Fibroblast of villous mesenchyme (primary cell): Measurements from ENCODE around the gene GMNC. TPM values are rescaled to one million over a fixed set of nuclear protein-coding genes. Genes with fewer than 3 reads are reported as not detected.

ENCODE experiments used
- DNase-seq: peaks from one replicate; pipeline ENCODE4 v3.0.0-alpha.2; 2010; ENCODE audit warnings: low read depth
- H3K4me3 ChIP-seq: 2 replicates; pipeline ENCODE4 v1.5.1; 2011; ENCODE audit warnings: low read depth, mild to moderate bottlenecking, low read length
- total RNA-seq: library from RNA; depleted of rRNA; stranded (reverse); fragments of >200 nt; gene quantifications from 2 replicates; pipeline ENCODE4 v1.2.3, GENCODE V29; 2012
- TF ChIP-seq, protein P1 (sequence below): IDR thresholded peaks from 2 replicates; pipeline ENCODE4 v1.5.1; 2012; ENCODE audit warnings: low read depth, mild to moderate bottlenecking, low read length; ENCODE audit not compliant: insufficient read depth

GMNC gene
- total RNA-seq, 1 donor = 3.9 TPM

DNA sequence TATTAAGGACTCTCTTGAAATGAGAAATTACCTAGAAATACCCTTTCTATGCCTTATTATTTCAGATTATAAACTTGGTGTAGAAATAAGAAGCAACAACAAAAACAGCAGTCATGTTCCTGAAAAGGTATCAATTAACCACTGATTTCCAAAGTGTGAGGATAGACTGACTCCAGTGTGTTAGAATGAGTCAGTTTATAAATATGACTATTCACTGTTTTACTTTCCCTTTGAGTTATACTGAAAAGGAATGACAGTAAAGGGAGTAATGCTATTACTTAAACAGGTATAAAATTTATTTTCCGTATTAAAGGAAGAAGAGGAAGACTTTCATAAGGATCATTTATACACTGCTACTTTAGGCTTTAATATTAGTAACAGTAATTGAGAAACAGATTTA is 12.9 kb downstream of the GMNC start:
- TF ChIP-seq, protein P1, sequence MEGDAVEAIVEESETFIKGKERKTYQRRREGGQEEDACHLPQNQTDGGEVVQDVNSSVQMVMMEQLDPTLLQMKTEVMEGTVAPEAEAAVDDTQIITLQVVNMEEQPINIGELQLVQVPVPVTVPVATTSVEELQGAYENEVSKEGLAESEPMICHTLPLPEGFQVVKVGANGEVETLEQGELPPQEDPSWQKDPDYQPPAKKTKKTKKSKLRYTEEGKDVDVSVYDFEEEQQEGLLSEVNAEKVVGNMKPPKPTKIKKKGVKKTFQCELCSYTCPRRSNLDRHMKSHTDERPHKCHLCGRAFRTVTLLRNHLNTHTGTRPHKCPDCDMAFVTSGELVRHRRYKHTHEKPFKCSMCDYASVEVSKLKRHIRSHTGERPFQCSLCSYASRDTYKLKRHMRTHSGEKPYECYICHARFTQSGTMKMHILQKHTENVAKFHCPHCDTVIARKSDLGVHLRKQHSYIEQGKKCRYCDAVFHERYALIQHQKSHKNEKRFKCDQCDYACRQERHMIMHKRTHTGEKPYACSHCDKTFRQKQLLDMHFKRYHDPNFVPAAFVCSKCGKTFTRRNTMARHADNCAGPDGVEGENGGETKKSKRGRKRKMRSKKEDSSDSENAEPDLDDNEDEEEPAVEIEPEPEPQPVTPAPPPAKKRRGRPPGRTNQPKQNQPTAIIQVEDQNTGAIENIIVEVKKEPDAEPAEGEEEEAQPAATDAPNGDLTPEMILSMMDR = no peak
- no peak overlapping the region for H3K4me3 ChIP-seq
- DNase-seq = no peak

DNA sequence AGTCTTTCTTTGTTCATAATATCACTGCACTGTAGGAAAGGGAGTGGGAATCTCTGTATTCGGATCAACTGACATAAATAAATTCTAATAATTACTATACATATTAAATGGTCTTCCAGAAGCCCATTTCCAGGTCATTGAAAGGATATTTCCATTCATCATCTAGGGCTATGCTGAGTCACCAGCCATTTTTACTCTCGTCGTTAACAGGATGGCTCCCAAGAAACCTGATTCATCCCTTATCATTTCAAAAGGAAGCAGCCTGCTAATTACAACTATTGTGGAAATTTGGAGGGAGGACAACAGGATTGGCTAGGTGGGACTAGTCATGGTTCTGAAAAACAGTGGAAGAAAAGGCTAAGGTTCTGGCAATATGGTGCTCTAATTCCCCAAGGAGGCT is 13.6 kb downstream of the GMNC start:
- DNase-seq = no peak
- no peak overlapping the region for H3K4me3 ChIP-seq
- TF ChIP-seq, protein P1 = no peak

DNA sequence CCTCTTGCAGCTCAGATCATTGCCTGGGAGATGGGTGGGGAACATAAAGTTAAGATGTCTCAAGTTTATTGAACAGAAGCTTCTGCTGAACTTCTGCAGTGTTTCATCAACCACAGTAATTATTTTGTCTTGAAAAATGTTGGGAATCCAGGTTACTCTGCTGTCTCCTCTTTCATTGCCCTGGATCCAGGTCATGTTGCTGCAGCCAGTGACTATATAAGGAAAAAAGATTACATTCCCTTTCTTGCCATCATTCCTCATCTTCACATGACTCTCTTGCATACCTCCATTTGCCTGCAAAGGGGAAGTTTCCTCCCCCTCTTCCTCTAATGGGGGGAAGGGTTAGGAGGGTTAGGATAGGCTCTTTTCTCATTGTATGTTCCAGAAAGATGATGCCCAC is 15.1 kb downstream of the GMNC start:
- H3K4me3 ChIP-seq = no peak overlapping the region
- TF ChIP-seq, protein P1 = no peak
- DNase-seq = no peak

DNA sequence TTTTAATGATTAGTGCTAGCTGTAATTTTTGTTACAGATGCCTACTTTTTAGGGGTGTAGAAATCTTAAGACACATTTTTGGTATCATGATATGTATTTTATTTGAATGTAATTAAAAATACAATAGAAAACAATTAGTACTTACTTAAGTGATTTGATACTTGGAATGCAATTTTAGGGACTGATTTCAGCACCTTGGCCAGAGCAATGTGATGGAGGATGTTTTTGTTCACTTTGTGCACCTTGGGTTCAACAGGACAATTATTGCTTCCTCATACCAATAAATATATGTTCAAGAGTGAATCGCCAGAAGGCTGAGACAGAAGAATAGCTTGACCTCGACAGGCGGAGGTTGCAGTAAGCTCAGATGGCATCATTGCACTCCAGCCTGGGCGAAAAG is 22.3 kb downstream of the GMNC start:
- no peak overlapping the region for H3K4me3 ChIP-seq
- no peak for DNase-seq
- TF ChIP-seq, protein P1 = no peak

DNA sequence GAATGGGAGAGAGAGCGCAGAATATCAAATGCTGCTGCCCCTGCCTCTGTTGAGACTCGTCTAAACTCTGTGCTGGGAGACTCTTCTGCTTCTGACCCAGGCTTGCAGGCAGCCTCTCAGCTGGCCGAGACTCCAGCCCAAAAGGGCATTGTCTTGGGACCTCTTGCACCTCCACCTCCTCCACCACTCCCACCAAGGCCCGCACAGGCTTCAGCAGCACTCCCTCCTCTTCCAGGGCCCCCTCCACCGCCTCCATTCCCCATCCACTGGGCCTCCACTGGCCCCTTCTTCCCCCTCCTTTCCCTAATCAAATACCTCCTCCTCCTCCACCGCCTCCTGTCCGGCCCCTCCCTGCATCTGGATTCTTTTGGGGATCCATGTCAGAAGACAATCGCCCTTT is 31.3 kb downstream of the GMNC start:
- H3K4me3 ChIP-seq = no peak overlapping the region
- DNase-seq = no peak
- TF ChIP-seq, protein P1 = no peak

DNA sequence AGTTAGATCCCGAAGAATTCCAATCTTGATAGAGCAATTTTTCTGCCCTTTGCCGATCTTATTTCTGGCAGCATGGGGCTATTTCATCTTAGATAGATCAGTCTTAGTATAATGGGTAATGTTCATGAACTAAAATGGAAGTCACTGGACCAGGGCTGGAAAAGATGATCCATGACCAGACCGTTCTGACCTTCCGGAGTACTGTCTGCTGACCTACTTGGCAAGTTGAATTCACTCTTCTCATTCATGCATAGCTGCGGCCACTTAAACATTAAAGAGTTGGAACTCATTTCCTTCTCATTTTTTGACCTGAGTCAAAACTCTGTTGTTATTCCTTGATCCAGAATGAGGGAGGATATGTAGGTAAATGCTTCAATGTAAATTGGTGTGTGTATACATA is 32.5 kb downstream of the GMNC start:
- no peak overlapping the region for H3K4me3 ChIP-seq
- DNase-seq = no peak
- TF ChIP-seq, protein P1 = no peak

DNA sequence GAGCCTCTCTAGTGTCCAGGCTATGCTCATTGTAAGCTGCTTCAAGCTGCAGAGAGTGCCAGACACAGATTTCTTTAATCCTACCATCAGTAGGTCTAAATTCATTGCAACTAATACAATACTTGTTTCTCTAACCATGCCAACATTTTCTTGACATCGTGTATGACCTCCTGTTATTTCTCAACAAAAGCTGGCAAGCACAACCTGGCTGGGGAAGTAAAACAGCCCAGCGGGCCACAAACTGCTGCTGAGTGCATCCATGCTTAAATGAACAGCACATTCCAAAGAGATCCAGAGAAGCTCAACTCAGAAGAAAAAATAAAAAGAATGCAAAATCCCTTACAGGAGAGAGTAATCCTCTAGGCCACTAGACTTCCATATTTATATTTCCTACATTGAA is 36.5 kb downstream of the GMNC start:
- H3K4me3 ChIP-seq = no peak overlapping the region
- DNase-seq = no peak
- TF ChIP-seq, protein P1 = no peak
